ENCODE data around the gene SULF2. TPM values are rescaled to one million over a fixed set of nuclear protein-coding genes. Genes with fewer than 3 reads are reported as not detected.

The SULF2 gene
- total RNA-seq, 1 donor from 2014 or later: 68.0 TPM

GRCh38 chr20:47642624-47643023, 142.7 kb downstream of the SULF2 start:
- DNase-seq: no peak

- no peak for DNase-seq
Measured at GRCh38 chr20:47642118-47642517, 143.2 kb downstream of the SULF2 start.

- no peak for DNase-seq
Measured at GRCh38 chr20:47638851-47639250, 146.4 kb downstream of the SULF2 start.

GRCh38 chr20:47635256-47635655, 150.0 kb downstream of the SULF2 start:
- no peak for DNase-seq

- no peak for DNase-seq
Measured at GRCh38 chr20:47631078-47631477, 154.2 kb downstream of the SULF2 start.

- no peak for DNase-seq
Measured at GRCh38 chr20:47629907-47630306, 155.4 kb downstream of the SULF2 start.

- DNase-seq: no peak
Measured at GRCh38 chr20:47627540-47627939, 157.7 kb downstream of the SULF2 start.

- no peak for DNase-seq
Measured at GRCh38 chr20:47623206-47623605, 162.1 kb downstream of the SULF2 start.

GRCh38 chr20:47622118-47622665, 163.1 kb downstream of the SULF2 start:
- DNase-seq: no peak

- DNase-seq: peak; percentile 81
Measured at GRCh38 chr20:47620808-47621805, 164.2 kb downstream of the SULF2 start.

GRCh38 chr20:47618479-47618878, 166.8 kb downstream of the SULF2 start:
- no peak for DNase-seq

GRCh38 chr20:47614703-47615309, 170.5 kb downstream of the SULF2 start:
- DNase-seq: no peak

GRCh38 chr20:47612670-47613069, 172.6 kb downstream of the SULF2 start:
- DNase-seq: no peak

- no peak for DNase-seq
Measured at GRCh38 chr20:47611785-47612184, 173.5 kb downstream of the SULF2 start.

GRCh38 chr20:47610945-47611250, 174.4 kb downstream of the SULF2 start:
- no peak for DNase-seq

- DNase-seq: no peak
Measured at GRCh38 chr20:47610247-47610944, 174.9 kb downstream of the SULF2 start.

- DNase-seq: no peak
Measured at GRCh38 chr20:47609001-47609400, 176.3 kb downstream of the SULF2 start.

Small RNA genes within 50 kb of the gene (small RNA-seq; reads per million reads assigned to genes)
- not detected for gene RNU7-173P (ENCODE audit: low replicate concordance)
